Panc1 (cell line): Measurements from ENCODE around the gene ATP11A. TPM values are rescaled to one million over a fixed set of nuclear protein-coding genes. Genes with fewer than 3 reads are reported as not detected.
A peak's percentile ranks its signal among the peaks of the same experiment; 100 is the strongest.

ENCODE experiments used
- ATAC-seq: fragments of 200-7000 bp; cut with Tn5 transposase; 2 replicates; pipeline ENCODE4 v1.9.1; 2020; ENCODE audit warnings: mild to moderate bottlenecking, moderate library complexity
- BruUV-seq: library from RNA; stranded (reverse); fragments of 400-500 nt; replicated peaks from 2 replicates; lab custom pipeline; 2021; lab: Mats Ljungman, UMichigan
- CTCF ChIA-PET: fragments of 300-600 bp; sonication (Branson Sonifier 250); formaldehyde crosslinking; loops from one replicate; lab custom pipeline; 2022; ENCODE audit warnings: antibody characterized with exemption; lab: Charles Lee
- POLR2A ChIA-PET: fragments of 300-600 bp; sonication (Branson Sonifier 250); formaldehyde crosslinking; loops from one replicate; lab custom pipeline; 2022; ENCODE audit warnings: antibody characterized with exemption; lab: Charles Lee
- DNase-seq: peaks from one replicate; pipeline ENCODE4 v3.0.0-alpha.2; 2010; ENCODE audit warnings: low read depth, low spot score
- H3K27ac ChIP-seq: 2 replicates; pipeline ENCODE4 v1.5.1; 2011; ENCODE audit warnings: mild to moderate bottlenecking, low read length, inconsistent platforms
- H3K27me3 ChIP-seq: fragments of 200-500 bp; sonication (Bioruptor generic); 2 replicates; pipeline ENCODE4 v1.6.0; 2014; ENCODE audit warnings: low read length, inconsistent platforms; ENCODE audit not compliant: control insufficient read depth, insufficient read depth
- H3K36me3 ChIP-seq: fragments of 200-500 bp; sonication (Bioruptor generic); 2 replicates; pipeline ENCODE4 v1.5.1; 2014; ENCODE audit warnings: inconsistent platforms, mild to moderate bottlenecking, low read length, moderate library complexity; ENCODE audit not compliant: control insufficient read depth, insufficient read depth
- H3K4me1 ChIP-seq: 2 replicates; pipeline ENCODE4 v1.5.1; 2011; ENCODE audit warnings: inconsistent platforms, mild to moderate bottlenecking, low read length, moderate library complexity; ENCODE audit not compliant: control insufficient read depth, insufficient read depth
- H3K4me3 ChIP-seq, 2 experiments: 2 replicates each; pipeline ENCODE4 v1.5.1; 2011 to 2012; ENCODE audit warnings: low read depth in 2 of 2, low read length in 2 of 2, mild to moderate bottlenecking in 2 of 2, inconsistent platforms in 1 of 2, moderate library complexity in 1 of 2
- H3K9me3 ChIP-seq: fragments of 200-500 bp; sonication (Bioruptor generic); 2 replicates; pipeline ENCODE4 v1.5.1; 2014; ENCODE audit warnings: low read depth, mild to moderate bottlenecking, inconsistent platforms, low read length, moderate library complexity; ENCODE audit not compliant: control insufficient read depth, insufficient read depth
- POLR2AphosphoS5 ChIP-seq: IDR thresholded peaks from 2 replicates; pipeline ENCODE4 v1.6.1; 2012; ENCODE audit warnings: mild to moderate bottlenecking, low read depth, low read length, moderate library complexity
- SIN3A ChIP-seq: IDR thresholded peaks from 2 replicates; pipeline ENCODE4 v1.6.1; 2012; ENCODE audit warnings: low read depth, mild to moderate bottlenecking, low read length, moderate library complexity, borderline replicate concordance; ENCODE audit not compliant: insufficient read depth
- TCF7L2 ChIP-seq: IDR thresholded peaks from 2 replicates; pipeline ENCODE4 v1.6.1; 2011; ENCODE audit warnings: mild to moderate bottlenecking, low read depth, low read length, inconsistent platforms
- in situ Hi-C: cut with HindIII; loops from 2 replicates; pipeline ENCODE4 v1.10.0; 2016; ENCODE audit warnings: low sequenced_read_pairs, low pct_unique_long_range_greater_than_20kb
- intact Hi-C: fragments of 100-400 bp; cut with micrococcal nuclease; formaldehyde crosslinking; loops from one replicate; pipeline ENCODE4 v1.10.0; 2022; ENCODE audit not compliant: unreplicated experiment
- total RNA-seq: library from RNA; stranded (reverse); gene quantifications from one replicate; pipeline ENCODE4 v1.2.1, GENCODE V29; 2021; ENCODE audit not compliant: unreplicated experiment
- TF ChIP-seq, protein P1 (sequence below): fragments of 450-650 bp; IDR thresholded peaks from 2 replicates; pipeline ENCODE4 v1.5.1; 2017; ENCODE audit warnings: mild to moderate bottlenecking
- TF ChIP-seq, protein P2 (sequence below), 2 experiments: IDR thresholded peaks; 2 replicates each; pipeline ENCODE4 v1.6.1; 2011 to 2012; ENCODE audit warnings: low read depth in 2 of 2, control low read depth in 1 of 2, low read length in 1 of 2, mild to moderate bottlenecking in 1 of 2, moderate library complexity in 1 of 2; ENCODE audit not compliant: insufficient read depth in 1 of 2

ATP11A gene
- total RNA-seq, 1 experiment from 2014 or later = 85.8 TPM

DNA sequence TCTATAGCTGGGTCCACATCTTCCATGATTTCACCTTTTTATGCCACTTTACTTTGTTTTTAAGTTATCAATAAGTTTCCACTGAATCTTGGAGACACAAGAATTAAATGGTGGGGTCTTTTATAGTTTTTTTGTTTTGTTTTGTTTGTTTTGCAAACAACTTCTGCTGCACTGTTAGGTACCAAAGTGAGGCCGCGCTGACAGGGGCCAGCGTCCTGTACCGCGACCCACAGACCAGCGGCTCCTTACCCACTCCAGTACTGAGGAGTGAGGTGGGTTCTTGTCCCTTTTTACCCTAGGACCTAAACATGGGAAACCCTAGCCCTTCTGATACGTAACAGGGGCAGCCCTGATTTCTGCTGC is 203.3 kb downstream of the ATP11A start:
- DNase-seq = no peak
- CTCF ChIA-PET = no interaction called here

DNA sequence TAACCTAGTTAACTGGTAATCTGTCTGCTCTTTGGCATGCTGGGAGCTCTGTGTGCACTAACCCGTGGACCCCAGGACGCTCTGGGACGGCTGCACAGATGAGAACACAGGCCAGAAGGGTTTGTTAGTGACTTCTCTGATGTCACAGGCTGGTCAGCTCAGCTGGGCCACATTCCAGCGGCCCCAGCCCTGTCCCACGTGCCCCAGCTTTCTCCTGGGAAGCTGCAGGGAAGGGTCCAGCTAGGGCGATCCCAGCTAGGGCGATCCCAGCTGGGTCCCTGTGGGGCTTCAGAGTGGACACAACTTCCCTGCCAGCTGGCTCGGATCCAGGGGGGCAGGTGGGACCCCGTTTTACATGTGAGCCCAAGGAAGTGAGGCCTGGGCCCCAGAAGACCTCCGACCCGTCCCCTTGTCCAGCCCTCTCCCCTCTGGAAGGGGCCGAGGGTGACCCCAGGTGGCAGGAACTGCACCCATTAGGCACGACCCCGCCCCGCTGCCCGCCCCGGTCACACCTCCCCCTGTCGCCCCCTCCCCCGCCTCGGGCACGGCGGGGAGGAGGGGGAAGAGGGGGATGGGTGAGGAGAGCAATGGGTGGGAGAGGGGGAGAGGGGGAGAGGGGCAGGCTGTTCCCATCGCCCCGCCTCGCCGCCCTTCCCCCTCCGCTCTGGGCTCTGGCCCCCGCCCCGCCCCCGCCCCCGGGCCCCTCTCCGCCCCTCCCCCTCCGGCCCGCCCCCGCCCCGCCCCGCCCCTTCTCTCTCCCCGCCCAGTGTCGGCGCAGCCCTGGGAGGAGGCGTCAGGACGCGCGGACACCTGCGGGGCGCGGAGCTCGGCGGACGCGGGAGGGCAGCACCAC is 204.0 kb downstream of the ATP11A start:
- Histone ChIP-seq H3K36me3 (no peaks in the 10 kb centered on the region), H3K9me3 (no peaks in the 10 kb centered on the region), H3K27ac (no peak overlapping the region), H3K4me3 (peak overlapping the region in 1 of 2 experiments; percentile 16; a peak in 1 of 4 replicates), H3K27me3 (no peaks in the 10 kb centered on the region), H3K4me1 (no peaks in the 10 kb centered on the region)
- DNase-seq (no peak), ATAC-seq (peak; percentile 28; the same call in 1 of the 2 replicates)
- in situ Hi-C loops (no loop called here), intact Hi-C loops (no loop called here)
- ChIA-PET CTCF (interaction anchor here (0.6 kb wide), 1 partner anchor 149 kb away, joined by 5 read pairs; no protein-coding TSS in a partner anchor), POLR2A (no interaction called here)
- no TSS peak for BruUV-seq
- TF ChIP-seq, protein P1, sequence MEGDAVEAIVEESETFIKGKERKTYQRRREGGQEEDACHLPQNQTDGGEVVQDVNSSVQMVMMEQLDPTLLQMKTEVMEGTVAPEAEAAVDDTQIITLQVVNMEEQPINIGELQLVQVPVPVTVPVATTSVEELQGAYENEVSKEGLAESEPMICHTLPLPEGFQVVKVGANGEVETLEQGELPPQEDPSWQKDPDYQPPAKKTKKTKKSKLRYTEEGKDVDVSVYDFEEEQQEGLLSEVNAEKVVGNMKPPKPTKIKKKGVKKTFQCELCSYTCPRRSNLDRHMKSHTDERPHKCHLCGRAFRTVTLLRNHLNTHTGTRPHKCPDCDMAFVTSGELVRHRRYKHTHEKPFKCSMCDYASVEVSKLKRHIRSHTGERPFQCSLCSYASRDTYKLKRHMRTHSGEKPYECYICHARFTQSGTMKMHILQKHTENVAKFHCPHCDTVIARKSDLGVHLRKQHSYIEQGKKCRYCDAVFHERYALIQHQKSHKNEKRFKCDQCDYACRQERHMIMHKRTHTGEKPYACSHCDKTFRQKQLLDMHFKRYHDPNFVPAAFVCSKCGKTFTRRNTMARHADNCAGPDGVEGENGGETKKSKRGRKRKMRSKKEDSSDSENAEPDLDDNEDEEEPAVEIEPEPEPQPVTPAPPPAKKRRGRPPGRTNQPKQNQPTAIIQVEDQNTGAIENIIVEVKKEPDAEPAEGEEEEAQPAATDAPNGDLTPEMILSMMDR = no peak
- TF ChIP-seq SIN3A = no peak
- TF ChIP-seq POLR2AphosphoS5 = no peak
- TF ChIP-seq, protein P2, sequence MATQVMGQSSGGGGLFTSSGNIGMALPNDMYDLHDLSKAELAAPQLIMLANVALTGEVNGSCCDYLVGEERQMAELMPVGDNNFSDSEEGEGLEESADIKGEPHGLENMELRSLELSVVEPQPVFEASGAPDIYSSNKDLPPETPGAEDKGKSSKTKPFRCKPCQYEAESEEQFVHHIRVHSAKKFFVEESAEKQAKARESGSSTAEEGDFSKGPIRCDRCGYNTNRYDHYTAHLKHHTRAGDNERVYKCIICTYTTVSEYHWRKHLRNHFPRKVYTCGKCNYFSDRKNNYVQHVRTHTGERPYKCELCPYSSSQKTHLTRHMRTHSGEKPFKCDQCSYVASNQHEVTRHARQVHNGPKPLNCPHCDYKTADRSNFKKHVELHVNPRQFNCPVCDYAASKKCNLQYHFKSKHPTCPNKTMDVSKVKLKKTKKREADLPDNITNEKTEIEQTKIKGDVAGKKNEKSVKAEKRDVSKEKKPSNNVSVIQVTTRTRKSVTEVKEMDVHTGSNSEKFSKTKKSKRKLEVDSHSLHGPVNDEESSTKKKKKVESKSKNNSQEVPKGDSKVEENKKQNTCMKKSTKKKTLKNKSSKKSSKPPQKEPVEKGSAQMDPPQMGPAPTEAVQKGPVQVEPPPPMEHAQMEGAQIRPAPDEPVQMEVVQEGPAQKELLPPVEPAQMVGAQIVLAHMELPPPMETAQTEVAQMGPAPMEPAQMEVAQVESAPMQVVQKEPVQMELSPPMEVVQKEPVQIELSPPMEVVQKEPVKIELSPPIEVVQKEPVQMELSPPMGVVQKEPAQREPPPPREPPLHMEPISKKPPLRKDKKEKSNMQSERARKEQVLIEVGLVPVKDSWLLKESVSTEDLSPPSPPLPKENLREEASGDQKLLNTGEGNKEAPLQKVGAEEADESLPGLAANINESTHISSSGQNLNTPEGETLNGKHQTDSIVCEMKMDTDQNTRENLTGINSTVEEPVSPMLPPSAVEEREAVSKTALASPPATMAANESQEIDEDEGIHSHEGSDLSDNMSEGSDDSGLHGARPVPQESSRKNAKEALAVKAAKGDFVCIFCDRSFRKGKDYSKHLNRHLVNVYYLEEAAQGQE (IDR thresholded peaks at IDR 0.05; ENCODE audit: insufficient read depth in 1 of 2, low read depth in 2 of 2, low read length in 1 of 2) = no peak
- no peak for TF ChIP-seq TCF7L2

More for the DNA sequence above, 203.3 kb downstream of the ATP11A start:
- POLR2A ChIA-PET = no interaction called here
- H3K36me3 ChIP-seq = no peaks in the 10 kb centered on the region
- no peak overlapping the region for H3K27ac ChIP-seq
- in situ Hi-C loops (no loop called here), intact Hi-C loops (no loop called here)
- H3K9me3 ChIP-seq = no peaks in the 10 kb centered on the region
- no TSS peak for BruUV-seq
- ATAC-seq = no peak
- no peaks in the 10 kb centered on the region for H3K4me1 ChIP-seq
- TF ChIP-seq POLR2AphosphoS5 (no peak), SIN3A (no peak), TCF7L2 (no peak)
- TF ChIP-seq, protein P1 = no peak
- TF ChIP-seq, protein P2 (IDR thresholded peaks at IDR 0.05; ENCODE audit: insufficient read depth in 1 of 2, low read depth in 2 of 2, low read length in 1 of 2) = no peak
- no peaks in the 10 kb centered on the region for H3K27me3 ChIP-seq
- H3K4me3 ChIP-seq = no peak overlapping the region
